ENCODE measurements around the gene PRSS16. TPM values are rescaled to one million over a fixed set of nuclear protein-coding genes. Genes with fewer than 3 reads are reported as not detected.

The PRSS16 gene
- total and polyA plus RNA-seq, 8 donors = 14.0 to 30.1 (median 22.3) TPM

- Histone ChIP-seq H3K27me3 (peaks cover 18 to 98% (median 32%) of the 10 kb centered on the region in 4 donors), H3K4me3 (no peak overlapping the region), H3K4me1 (no peaks in the 10 kb centered on the region), H3K9me3 (no peaks in the 10 kb centered on the region), H3K27ac (no peak overlapping the region), H3K36me3 (no peaks in the 10 kb centered on the region)
- 8 to 9% methylated on average over 27 of the region's 27 CpGs for WGBS, 2 donors
- no peak for TF ChIP-seq CTCF (IDR thresholded peaks at IDR 0.05)
- DNase-seq (no peak), FAIRE-seq (no peak), ATAC-seq (no peak)
- intact Hi-C loops (cut with DNase I) = no loop called here
These were observed 48.7 kb downstream of the PRSS16 start for GRCh38 chr6:27296106-27296783.

- Histone ChIP-seq H3K27me3 (peaks cover 18 to 98% (median 31%) of the 10 kb centered on the region in 4 donors), H3K4me1 (no peaks in the 10 kb centered on the region), H3K27ac (no peak overlapping the region), H3K4me3 (no peak overlapping the region), H3K36me3 (no peaks in the 10 kb centered on the region), H3K9me3 (no peaks in the 10 kb centered on the region)
- no peak for TF ChIP-seq CTCF (IDR thresholded peaks at IDR 0.05)
- 17 to 21% methylated on average over 7 of the region's 7 CpGs for WGBS, 2 donors
- FAIRE-seq (no peak), DNase-seq (no peak), ATAC-seq (no peak)
- intact Hi-C loops (cut with DNase I) = no loop called here
These were observed 50.0 kb downstream of the PRSS16 start for GRCh38 chr6:27297484-27297856.

GRCh38 chr6:27297857-27298730 lies 50.6 kb downstream of the PRSS16 start:
- ATAC-seq = no peak
- Histone ChIP-seq H3K27ac (no peak overlapping the region), H3K27me3 (peaks cover 18 to 98% (median 28%) of the 10 kb centered on the region in 4 donors), H3K9me3 (no peaks in the 10 kb centered on the region), H3K4me3 (no peak overlapping the region), H3K4me1 (no peaks in the 10 kb centered on the region), H3K36me3 (no peaks in the 10 kb centered on the region)
- no peak for FAIRE-seq
- no peak for DNase-seq
- 18 to 21% methylated on average over 22 of the region's 22 CpGs for WGBS, 2 donors
- intact Hi-C loops (cut with DNase I) = no loop called here
- TF ChIP-seq CTCF (IDR thresholded peaks at IDR 0.05) = no peak

- ATAC-seq (no peak), FAIRE-seq (no peak), DNase-seq (no peak)
- Histone ChIP-seq H3K36me3 (no peaks in the 10 kb centered on the region), H3K9me3 (no peaks in the 10 kb centered on the region), H3K4me1 (no peaks in the 10 kb centered on the region), H3K27ac (no peak overlapping the region), H3K4me3 (no peak overlapping the region), H3K27me3 (peaks cover 0 to 80% (median 10%) of the 10 kb centered on the region in 4 donors)
- 31 to 46% methylated on average over 16 of the region's 16 CpGs for whole genome bisulfite sequencing, 2 donors
- intact Hi-C loops (cut with DNase I) = no loop called here
- no peak for TF ChIP-seq CTCF (IDR thresholded peaks at IDR 0.05)
These were observed 56.2 kb downstream of the PRSS16 start for GRCh38 chr6:27303613-27304272.

Other genes with a start within 250 kb of the PRSS16 start
- under 1 TPM in 1 of 6 donors, not detected in 5; 0.03 TPM for gene POM121L2, start 64.6 kb downstream of the PRSS16 start, total RNA-seq
- gene POM121L2, start 64.6 kb downstream of the PRSS16 start, polyA plus RNA-seq = under 1 TPM in 1 of 2 donors, not detected in 1; 0.02 TPM
- gene ZNF391, start 141.1 kb downstream of the PRSS16 start, total RNA-seq = 1 to 10 TPM; 1.9 to 3.7 (median 2.2) TPM
- 1 to 10 TPM; 1.2 to 1.4 TPM for gene ZNF391, start 141.1 kb downstream of the PRSS16 start, polyA plus RNA-seq
- 1 to 10 TPM; 1.6 to 4.6 (median 2.6) TPM for gene ZNF184, start 225.4 kb downstream of the PRSS16 start, total RNA-seq
- 1 to 10 TPM; 1.1 to 1.9 TPM for gene ZNF184, start 225.4 kb downstream of the PRSS16 start, polyA plus RNA-seq